Measurements from ENCODE around the gene HIVEP2.

DNA sequence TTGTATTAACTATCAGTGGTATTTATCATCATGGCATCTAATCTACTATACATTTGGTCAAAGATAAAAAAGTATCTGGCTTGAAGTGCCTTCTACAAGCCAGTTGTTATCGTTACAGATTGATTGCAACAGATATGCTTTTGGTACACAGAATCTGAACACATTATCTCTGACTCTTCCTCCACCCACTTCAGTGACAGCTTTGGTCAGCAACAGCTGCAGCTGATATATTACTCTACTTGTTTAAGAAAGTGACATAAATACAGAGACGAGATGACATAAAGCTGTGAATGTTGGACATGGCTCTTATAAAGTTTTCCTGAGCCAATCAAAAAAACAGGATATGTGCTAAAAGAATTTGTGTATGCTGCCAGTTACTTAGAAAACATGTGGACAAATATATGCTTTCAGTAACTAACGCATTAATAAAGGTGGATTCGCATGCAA, 77.6 kb downstream of the HIVEP2 start:
- TF ChIP-seq, protein P1, sequence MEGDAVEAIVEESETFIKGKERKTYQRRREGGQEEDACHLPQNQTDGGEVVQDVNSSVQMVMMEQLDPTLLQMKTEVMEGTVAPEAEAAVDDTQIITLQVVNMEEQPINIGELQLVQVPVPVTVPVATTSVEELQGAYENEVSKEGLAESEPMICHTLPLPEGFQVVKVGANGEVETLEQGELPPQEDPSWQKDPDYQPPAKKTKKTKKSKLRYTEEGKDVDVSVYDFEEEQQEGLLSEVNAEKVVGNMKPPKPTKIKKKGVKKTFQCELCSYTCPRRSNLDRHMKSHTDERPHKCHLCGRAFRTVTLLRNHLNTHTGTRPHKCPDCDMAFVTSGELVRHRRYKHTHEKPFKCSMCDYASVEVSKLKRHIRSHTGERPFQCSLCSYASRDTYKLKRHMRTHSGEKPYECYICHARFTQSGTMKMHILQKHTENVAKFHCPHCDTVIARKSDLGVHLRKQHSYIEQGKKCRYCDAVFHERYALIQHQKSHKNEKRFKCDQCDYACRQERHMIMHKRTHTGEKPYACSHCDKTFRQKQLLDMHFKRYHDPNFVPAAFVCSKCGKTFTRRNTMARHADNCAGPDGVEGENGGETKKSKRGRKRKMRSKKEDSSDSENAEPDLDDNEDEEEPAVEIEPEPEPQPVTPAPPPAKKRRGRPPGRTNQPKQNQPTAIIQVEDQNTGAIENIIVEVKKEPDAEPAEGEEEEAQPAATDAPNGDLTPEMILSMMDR (IDR thresholded peaks at IDR 0.05), result no peak
- TF ChIP-seq POLR2A (IDR thresholded peaks at IDR 0.05), result no peak

Data from lower leg skin (tissue), 3 donors.